OCI-LY3 (cell line): ENCODE data around the gene CRELD2.

Experiments used
- H2AFZ ChIP-seq: fragments of 200-600, 300-600 bp; shearing (Covaris generic); 2 replicates; pipeline ENCODE4 v1.6.0; 2014; ENCODE audit warnings: antibody characterized with exemption, low read depth, low read length
- H3K27ac ChIP-seq: fragments of 200-600, 300-600 bp; sonication (generic); 2 replicates; pipeline ENCODE4 v1.5.1; 2014; ENCODE audit warnings: mild to moderate bottlenecking, low read length, moderate library complexity, mixed read lengths
- H3K27me3 ChIP-seq: fragments of 200-600, 300-600 bp; sonication (generic); 2 replicates; pipeline ENCODE4 v1.6.1; 2014; ENCODE audit warnings: low read depth, low read length, mixed read lengths
- H3K36me3 ChIP-seq: fragments of 200-600, 300-600 bp; sonication (generic); replicated peaks from 2 replicates; pipeline ENCODE3; 2014; ENCODE audit warnings: low read depth, low read length, mixed read lengths
- H3K4me1 ChIP-seq: fragments of 300-600, 200-600 bp; sonication (generic); 2 replicates; pipeline ENCODE4 v1.6.1; 2014; ENCODE audit warnings: low read length, mixed read lengths
- H3K4me2 ChIP-seq: fragments of 200-600, 300-600 bp; sonication (generic); 2 replicates; pipeline ENCODE4 v1.6.1; 2014; ENCODE audit warnings: low read length, mixed read lengths
- H3K4me3 ChIP-seq: fragments of 300-600, 200-600 bp; sonication (generic); 2 replicates; pipeline ENCODE4 v1.5.1; 2014; ENCODE audit warnings: antibody characterized with exemption, mild to moderate bottlenecking, low read length, moderate library complexity
- H3K79me2 ChIP-seq: fragments of 300-600, 200-600 bp; shearing (Covaris generic); 2 replicates; pipeline ENCODE4 v1.6.1; 2014; ENCODE audit warnings: mild to moderate bottlenecking, low read length, mixed read lengths
- H3K9ac ChIP-seq: fragments of 300-600, 200-600 bp; shearing (Covaris generic); 2 replicates; pipeline ENCODE4 v1.6.0; 2014; ENCODE audit warnings: mild to moderate bottlenecking, low read length, moderate library complexity
- H3K9me3 ChIP-seq: fragments of 200-600, 300-600 bp; shearing (Covaris generic); 2 replicates; pipeline ENCODE4 v1.6.1; 2014; ENCODE audit warnings: low read length, mixed read lengths; ENCODE audit not compliant: insufficient read depth
- H4K20me1 ChIP-seq: fragments of 200-600, 300-600 bp; sonication (generic); 2 replicates; pipeline ENCODE4 v1.6.1; 2016; ENCODE audit warnings: low read length, mixed read lengths; ENCODE audit not compliant: insufficient read depth
- CTCF ChIP-seq: fragments of 200-600, 300-600 bp; sonication (generic); IDR thresholded peaks from 2 replicates; pipeline ENCODE4 v1.5.1; 2014; ENCODE audit warnings: antibody characterized with exemption, low read length, low read depth
- EZH2phosphoT487 ChIP-seq: fragments of 200-600 bp; shearing (Covaris generic); IDR thresholded peaks from 2 replicates; pipeline ENCODE4 v1.6.1; 2018; ENCODE audit warnings: antibody characterized with exemption, mixed run types, low read depth

CRELD2 gene

GRCh38 chr22:49918911-49919881, 762 bp downstream of the CRELD2 start:
- TF ChIP-seq EZH2phosphoT487 = no peak
- no peak for TF ChIP-seq CTCF
- H3K9ac ChIP-seq = peak overlapping the region; percentile 50
- H3K27ac ChIP-seq = no peak overlapping the region
- H4K20me1 ChIP-seq = no peaks in the 10 kb centered on the region
- H3K4me1 ChIP-seq = peaks cover 9% of the 10 kb centered on the region; the same call in 1 of the 2 replicates
- H3K9me3 ChIP-seq = no peaks in the 10 kb centered on the region
- H3K27me3 ChIP-seq = no peaks in the 10 kb centered on the region
- H2AFZ ChIP-seq = no peak overlapping the region
- H3K79me2 ChIP-seq = no peaks in the 10 kb centered on the region
- no peaks in the 10 kb centered on the region for H3K36me3 ChIP-seq
- H3K4me3 ChIP-seq = peak overlapping the region; percentile 92
- H3K4me2 ChIP-seq = peak overlapping the region; percentile 87

GRCh38 chr22:49920859-49921258, 2.4 kb downstream of the CRELD2 start:
- no peak overlapping the region for H3K4me2 ChIP-seq
- no peak overlapping the region for H3K9ac ChIP-seq
- H3K36me3 ChIP-seq = no peaks in the 10 kb centered on the region
- no peak overlapping the region for H3K27ac ChIP-seq
- H3K9me3 ChIP-seq = peaks cover 3% of the 10 kb centered on the region; the same call in 1 of the 2 replicates
- no peaks in the 10 kb centered on the region for H3K27me3 ChIP-seq
- H4K20me1 ChIP-seq = no peaks in the 10 kb centered on the region
- H2AFZ ChIP-seq = no peak overlapping the region
- TF ChIP-seq CTCF (no peak), EZH2phosphoT487 (no peak)
- H3K4me3 ChIP-seq = no peak overlapping the region
- no peaks in the 10 kb centered on the region for H3K79me2 ChIP-seq
- peaks cover 18% of the 10 kb centered on the region for H3K4me1 ChIP-seq

GRCh38 chr22:49921508-49922278, 3.3 kb downstream of the CRELD2 start:
- Histone ChIP-seq H2AFZ (no peak overlapping the region), H3K9ac (no peak overlapping the region), H3K4me3 (no peak overlapping the region), H3K9me3 (peaks cover 3% of the 10 kb centered on the region; the same call in 1 of the 2 replicates), H3K27me3 (no peaks in the 10 kb centered on the region), H3K79me2 (no peaks in the 10 kb centered on the region), H4K20me1 (no peaks in the 10 kb centered on the region), H3K4me1 (peaks cover 24% of the 10 kb centered on the region), H3K4me2 (no peak overlapping the region), H3K27ac (no peak overlapping the region), H3K36me3 (no peaks in the 10 kb centered on the region)
- TF ChIP-seq EZH2phosphoT487 (no peak), CTCF (no peak)

GRCh38 chr22:49922484-49922883, 4.0 kb downstream of the CRELD2 start:
- no peaks in the 10 kb centered on the region for H3K27me3 ChIP-seq
- H3K79me2 ChIP-seq = no peaks in the 10 kb centered on the region
- peaks cover 19% of the 10 kb centered on the region for H3K4me1 ChIP-seq
- no peak overlapping the region for H2AFZ ChIP-seq
- no peak overlapping the region for H3K9ac ChIP-seq
- no peaks in the 10 kb centered on the region for H3K36me3 ChIP-seq
- no peaks in the 10 kb centered on the region for H4K20me1 ChIP-seq
- TF ChIP-seq EZH2phosphoT487 = no peak
- H3K4me3 ChIP-seq = no peak overlapping the region
- no peak overlapping the region for H3K27ac ChIP-seq
- H3K4me2 ChIP-seq = no peak overlapping the region
- H3K9me3 ChIP-seq = peaks cover 3% of the 10 kb centered on the region; the same call in 1 of the 2 replicates
